OCI-LY7 (cell line): ENCODE data around the gene UACA. TPM values are rescaled to one million over a fixed set of nuclear protein-coding genes. Genes with fewer than 3 reads are reported as not detected.

Experiments
- Bru-seq: library from RNA; stranded (reverse); fragments of 400-500 nt; gene quantifications from one replicate; lab custom pipeline; 2021; lab: Mats Ljungman, UMichigan
- BruChase-seq, 2 experiments: library from RNA; stranded (reverse); fragments of 400-500 nt; gene quantifications; one replicate each; lab custom pipeline; 2021; lab: Mats Ljungman, UMichigan
- BruUV-seq: library from RNA; stranded (reverse); fragments of 400-500 nt; replicated peaks from 2 replicates; lab custom pipeline; 2021; lab: Mats Ljungman, UMichigan
- CTCF ChIA-PET: fragments of 300-600 bp; sonication (Branson Sonifier 250); formaldehyde crosslinking; loops from one replicate; lab custom pipeline; 2022; ENCODE audit warnings: antibody characterized with exemption; ENCODE audit not compliant: unreplicated experiment; lab: Charles Lee
- POLR2A ChIA-PET: fragments of 300-600 bp; sonication (Branson Sonifier 250); formaldehyde crosslinking; loops from one replicate; lab custom pipeline; 2022; ENCODE audit warnings: antibody characterized with exemption; lab: Charles Lee
- DNase-seq: peaks from one replicate; pipeline ENCODE4 v3.0.0-alpha.2; 2015; ENCODE audit warnings: low spot score
- H2AFZ ChIP-seq: fragments of 200-600 bp; sonication (generic), shearing (Covaris generic); 2 replicates; pipeline ENCODE4 v1.6.1; 2014; ENCODE audit warnings: mild to moderate bottlenecking, antibody characterized with exemption, low read length, moderate library complexity
- H3K27ac ChIP-seq: fragments of 200-600 bp; sonication (generic); 2 replicates; pipeline ENCODE4 v1.5.1; 2014; ENCODE audit warnings: mixed run types, low read depth, mild to moderate bottlenecking, moderate library complexity, low read length, inconsistent platforms; ENCODE audit not compliant: poor library complexity, severe bottlenecking
- H3K36me3 ChIP-seq: fragments of 200-600 bp; sonication (generic); 2 replicates; pipeline ENCODE4 v1.6.1; 2014; ENCODE audit warnings: mild to moderate bottlenecking, antibody characterized with exemption, low read length, moderate library complexity, mixed read lengths; ENCODE audit not compliant: insufficient read depth
- H3K4me1 ChIP-seq: fragments of 200-600 bp; sonication (generic); 2 replicates; pipeline ENCODE4 v1.5.1; 2014; ENCODE audit warnings: mild to moderate bottlenecking, low read length; ENCODE audit not compliant: insufficient read depth, poor library complexity, severe bottlenecking
- H3K4me2 ChIP-seq: fragments of 200-600 bp; sonication (generic); 2 replicates; pipeline ENCODE4 v1.6.1; 2014; ENCODE audit warnings: mild to moderate bottlenecking, low read length
- H3K4me3 ChIP-seq: fragments of 200-600 bp; sonication (generic); 2 replicates; pipeline ENCODE4 v1.5.1; 2014; ENCODE audit warnings: mild to moderate bottlenecking, low read depth, low read length; ENCODE audit not compliant: poor library complexity, severe bottlenecking
- H3K79me2 ChIP-seq: fragments of 200-600 bp; sonication (generic); 2 replicates; pipeline ENCODE4 v1.6.1; 2016; ENCODE audit warnings: low read depth, mild to moderate bottlenecking, low read length, moderate library complexity, mixed read lengths; ENCODE audit not compliant: insufficient read depth
- H3K9me2 ChIP-seq: fragments of 200-600 bp; sonication (generic); 2 replicates; pipeline ENCODE4 v1.6.1; 2016; ENCODE audit warnings: mild to moderate bottlenecking, low read length, mixed read lengths; ENCODE audit not compliant: insufficient read depth
- H3K9me3 ChIP-seq: fragments of 200-600 bp; sonication (generic); 2 replicates; pipeline ENCODE4 v1.6.1; 2014; ENCODE audit warnings: mild to moderate bottlenecking, mixed run types, low read length, mixed read lengths
- H4K20me1 ChIP-seq: fragments of 200-600 bp; sonication (generic); 2 replicates; pipeline ENCODE4 v1.6.1; 2014; ENCODE audit warnings: mild to moderate bottlenecking, antibody characterized with exemption, low read length, moderate library complexity, mixed read lengths; ENCODE audit not compliant: insufficient read depth
- CTCF ChIP-seq: fragments of 200-600 bp; sonication (generic); conservative IDR thresholded peaks from 2 replicates; pipeline ENCODE4 v1.5.1; 2014; ENCODE audit warnings: mild to moderate bottlenecking, antibody characterized with exemption, low read length, moderate library complexity, mixed read lengths
- EZH2phosphoT487 ChIP-seq: fragments of 200-600 bp; sonication (generic); IDR thresholded peaks from 2 replicates; pipeline ENCODE4 v1.6.1; 2018; ENCODE audit warnings: low read depth, borderline replicate concordance, mild to moderate bottlenecking, mixed run types, antibody characterized with exemption, low read length, moderate library complexity, mixed read lengths
- intact Hi-C: fragments of 100-400 bp; cut with micrococcal nuclease; formaldehyde crosslinking; loops from one replicate; pipeline ENCODE4 v1.10.0; 2022; ENCODE audit not compliant: unreplicated experiment
- long read RNA-seq: library from polyadenylated mRNA; stranded (forward); transcript quantifications from one replicate; pipeline ENCODE4 v2.0.0, GENCODE V29; 2022
- total RNA-seq, 2 experiments: library from RNA; depleted of rRNA in 1 of 2; stranded (reverse); fragments of >200 nt in 1 of 2; shearing (Covaris generic) in 1 of 2; gene quantifications; 2 replicates each; pipeline ENCODE4 v1.2.3, GENCODE V29; 2014 to 2022

UACA gene, protein sequence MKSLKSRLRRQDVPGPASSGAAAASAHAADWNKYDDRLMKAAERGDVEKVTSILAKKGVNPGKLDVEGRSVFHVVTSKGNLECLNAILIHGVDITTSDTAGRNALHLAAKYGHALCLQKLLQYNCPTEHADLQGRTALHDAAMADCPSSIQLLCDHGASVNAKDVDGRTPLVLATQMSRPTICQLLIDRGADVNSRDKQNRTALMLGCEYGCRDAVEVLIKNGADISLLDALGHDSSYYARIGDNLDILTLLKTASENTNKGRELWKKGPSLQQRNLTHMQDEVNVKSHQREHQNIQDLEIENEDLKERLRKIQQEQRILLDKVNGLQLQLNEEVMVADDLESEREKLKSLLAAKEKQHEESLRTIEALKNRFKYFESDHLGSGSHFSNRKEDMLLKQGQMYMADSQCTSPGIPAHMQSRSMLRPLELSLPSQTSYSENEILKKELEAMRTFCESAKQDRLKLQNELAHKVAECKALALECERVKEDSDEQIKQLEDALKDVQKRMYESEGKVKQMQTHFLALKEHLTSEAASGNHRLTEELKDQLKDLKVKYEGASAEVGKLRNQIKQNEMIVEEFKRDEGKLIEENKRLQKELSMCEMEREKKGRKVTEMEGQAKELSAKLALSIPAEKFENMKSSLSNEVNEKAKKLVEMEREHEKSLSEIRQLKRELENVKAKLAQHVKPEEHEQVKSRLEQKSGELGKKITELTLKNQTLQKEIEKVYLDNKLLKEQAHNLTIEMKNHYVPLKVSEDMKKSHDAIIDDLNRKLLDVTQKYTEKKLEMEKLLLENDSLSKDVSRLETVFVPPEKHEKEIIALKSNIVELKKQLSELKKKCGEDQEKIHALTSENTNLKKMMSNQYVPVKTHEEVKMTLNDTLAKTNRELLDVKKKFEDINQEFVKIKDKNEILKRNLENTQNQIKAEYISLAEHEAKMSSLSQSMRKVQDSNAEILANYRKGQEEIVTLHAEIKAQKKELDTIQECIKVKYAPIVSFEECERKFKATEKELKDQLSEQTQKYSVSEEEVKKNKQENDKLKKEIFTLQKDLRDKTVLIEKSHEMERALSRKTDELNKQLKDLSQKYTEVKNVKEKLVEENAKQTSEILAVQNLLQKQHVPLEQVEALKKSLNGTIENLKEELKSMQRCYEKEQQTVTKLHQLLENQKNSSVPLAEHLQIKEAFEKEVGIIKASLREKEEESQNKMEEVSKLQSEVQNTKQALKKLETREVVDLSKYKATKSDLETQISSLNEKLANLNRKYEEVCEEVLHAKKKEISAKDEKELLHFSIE (N-terminal part only)
- not detected in 2 replicates for total RNA-seq (2014; rRNA removed; shearing (Covaris generic))
- not detected in 2 replicates for total RNA-seq (2022)
- percentile 9 among the genes with signal in this experiment for Bru-seq, nascent RNA
- percentile 6 among the genes with signal in this experiment for BruChase-seq, experiment 1, labeled RNA remaining after a 6-hour chase
- BruChase-seq, experiment 2, labeled RNA remaining after a 2-hour chase = percentile 13 among the genes with signal in this experiment
- long read RNA-seq = 0 reads

DNA sequence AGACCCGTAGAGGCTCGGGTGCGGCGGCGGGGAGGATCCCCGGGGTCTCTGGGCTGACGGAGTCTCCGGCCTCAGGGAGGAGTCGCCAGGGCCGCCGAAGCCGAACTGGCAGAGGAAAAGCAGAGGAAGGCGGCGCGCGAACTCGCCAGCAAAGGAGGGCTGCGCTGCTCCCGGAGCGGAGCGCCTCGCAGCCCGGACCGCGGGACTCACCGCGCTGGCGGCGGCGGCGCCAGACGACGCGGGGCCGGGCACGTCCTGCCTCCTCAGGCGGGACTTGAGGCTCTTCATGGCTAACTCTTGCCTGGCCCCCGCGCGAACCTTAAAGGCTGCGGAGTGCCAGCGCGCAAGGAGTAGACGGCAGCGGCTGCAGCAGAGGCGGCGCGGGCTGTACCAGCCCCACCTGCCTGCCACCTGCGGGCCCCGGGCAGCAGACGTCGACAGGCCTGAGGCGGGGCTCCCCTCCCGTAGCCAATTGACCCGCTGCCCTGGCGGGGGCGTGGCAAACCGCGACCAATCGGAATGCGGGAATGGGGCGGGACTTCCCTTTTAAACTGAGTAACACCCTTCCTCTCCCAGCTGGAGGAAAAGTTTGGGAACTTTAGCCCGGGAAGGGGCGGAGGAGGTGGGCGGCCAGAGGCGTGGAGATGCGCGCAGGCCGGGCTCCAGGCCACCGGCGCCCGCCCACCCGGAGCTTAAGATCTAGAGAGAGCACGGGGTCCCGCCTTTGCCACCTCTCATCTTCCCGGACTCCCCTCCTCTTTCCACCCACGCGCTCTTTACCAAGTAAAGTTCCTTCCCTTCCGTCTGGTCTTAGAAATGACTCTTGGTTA, at the start of gene UACA:
Gene UACA (minus strand): TSS at position 439 of the 830 bp plus-strand sequence. CDS start 151 bp downstream, at position 288.
- intact Hi-C loops = no loop called here
- Histone ChIP-seq H3K9me3 (no peaks in the 10 kb centered on the region), H3K9me2 (no peaks in the 10 kb centered on the region), H3K27ac (no peak within 1 kb of the TSS), H3K79me2 (no peaks in the 10 kb centered on the region), H3K4me3 (no peak within 1 kb of the TSS), H4K20me1 (no peaks in the 10 kb centered on the region), H2AFZ (no peak within 1 kb of the TSS), H3K4me2 (no peak within 1 kb of the TSS), H3K36me3 (no peaks in the 10 kb centered on the region), H3K4me1 (no peaks in the 10 kb centered on the region)
- ChIA-PET POLR2A (no interaction called here), CTCF (no interaction called here)
- TF ChIP-seq EZH2phosphoT487 (no peak), CTCF (no peak)
- BruUV-seq = no TSS peak
- DNase-seq = no peak

DNA sequence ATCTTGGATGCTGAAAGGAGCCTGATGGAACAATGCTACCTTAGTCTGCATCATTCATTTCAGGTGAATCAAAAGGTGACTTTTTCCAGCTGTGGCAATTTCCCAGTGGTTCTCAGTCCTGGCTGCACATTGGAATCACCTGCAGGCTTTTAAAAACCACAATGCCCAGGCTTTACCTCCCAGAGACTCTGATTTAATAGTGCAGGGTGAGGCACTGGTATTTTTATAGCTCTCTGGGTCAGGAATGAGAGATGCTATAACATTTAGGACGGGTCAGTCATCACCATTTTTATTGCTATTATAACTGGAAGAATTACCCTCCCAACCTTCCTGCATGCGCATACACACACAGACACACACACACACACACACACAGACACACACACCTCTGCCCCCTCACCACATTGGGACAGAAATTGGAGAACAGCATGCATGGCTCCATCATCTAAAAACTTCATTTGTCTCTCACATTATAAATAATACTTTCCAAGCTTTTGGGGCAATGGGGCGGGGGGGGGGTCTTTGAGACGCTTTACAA, 49.5 kb upstream of the UACA start:
- H2AFZ ChIP-seq = no peak overlapping the region
- no peak overlapping the region for H3K4me2 ChIP-seq
- H3K27ac ChIP-seq = no peak overlapping the region
- CTCF ChIA-PET = no interaction called here
- H3K4me1 ChIP-seq = no peaks in the 10 kb centered on the region
- intact Hi-C loops = loop anchor here (5.0 kb wide), 1 partner anchor 1336 kb away; no protein-coding TSS in a partner anchor
- no peaks in the 10 kb centered on the region for H3K9me3 ChIP-seq
- H3K36me3 ChIP-seq = no peaks in the 10 kb centered on the region
- no peaks in the 10 kb centered on the region for H3K79me2 ChIP-seq
- no TSS peak for BruUV-seq
- POLR2A ChIA-PET = no interaction called here
- H3K4me3 ChIP-seq = no peak overlapping the region
- DNase-seq = no peak
- TF ChIP-seq CTCF (no peak), EZH2phosphoT487 (no peak)
- H3K9me2 ChIP-seq = no peaks in the 10 kb centered on the region
- no peaks in the 10 kb centered on the region for H4K20me1 ChIP-seq
